GM21390 (cell line): ENCODE data around the gene ASAP2.

Source experiments
- ATAC-seq: cut with Tn5 transposase; IDR thresholded peaks from one replicate; pipeline ENCODE4 v1.9.1; 2021; ENCODE audit not compliant: unreplicated experiment

ASAP2 gene

DNA sequence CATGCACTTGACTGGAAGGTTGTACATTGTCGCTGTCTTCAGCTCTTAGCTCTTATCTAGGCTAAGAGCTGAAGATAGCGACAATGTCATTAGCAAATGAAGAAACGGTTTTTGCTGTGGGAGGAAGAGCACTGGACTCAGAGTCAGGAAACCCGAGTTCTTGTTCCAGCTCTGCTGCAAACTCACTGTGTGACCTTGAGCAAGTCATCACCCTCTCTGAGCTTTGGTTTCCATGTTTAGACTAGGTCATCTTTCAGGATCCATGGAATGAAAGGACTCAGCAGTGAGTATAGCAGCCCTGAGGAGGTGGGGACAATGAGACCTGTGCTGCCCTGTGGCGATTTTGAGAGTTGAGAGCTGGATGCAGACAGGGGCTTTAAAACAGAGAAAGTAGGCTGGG is 85.3 kb downstream of the ASAP2 start:
- no peak for ATAC-seq

GRCh38 chr2:9292426-9292825 is 85.8 kb downstream of the ASAP2 start:
- no peak for ATAC-seq

- no peak for ATAC-seq
These were observed 88.2 kb downstream of the ASAP2 start for GRCh38 chr2:9294764-9295163.

GRCh38 chr2:9296559-9296958 is 89.9 kb downstream of the ASAP2 start:
- no peak for ATAC-seq

GRCh38 chr2:9297156-9297555 is 90.5 kb downstream of the ASAP2 start:
- no peak for ATAC-seq

GRCh38 chr2:9297807-9298206 is 91.2 kb downstream of the ASAP2 start:
- ATAC-seq = no peak

GRCh38 chr2:9298583-9298982 is 92.0 kb downstream of the ASAP2 start:
- no peak for ATAC-seq

DNA sequence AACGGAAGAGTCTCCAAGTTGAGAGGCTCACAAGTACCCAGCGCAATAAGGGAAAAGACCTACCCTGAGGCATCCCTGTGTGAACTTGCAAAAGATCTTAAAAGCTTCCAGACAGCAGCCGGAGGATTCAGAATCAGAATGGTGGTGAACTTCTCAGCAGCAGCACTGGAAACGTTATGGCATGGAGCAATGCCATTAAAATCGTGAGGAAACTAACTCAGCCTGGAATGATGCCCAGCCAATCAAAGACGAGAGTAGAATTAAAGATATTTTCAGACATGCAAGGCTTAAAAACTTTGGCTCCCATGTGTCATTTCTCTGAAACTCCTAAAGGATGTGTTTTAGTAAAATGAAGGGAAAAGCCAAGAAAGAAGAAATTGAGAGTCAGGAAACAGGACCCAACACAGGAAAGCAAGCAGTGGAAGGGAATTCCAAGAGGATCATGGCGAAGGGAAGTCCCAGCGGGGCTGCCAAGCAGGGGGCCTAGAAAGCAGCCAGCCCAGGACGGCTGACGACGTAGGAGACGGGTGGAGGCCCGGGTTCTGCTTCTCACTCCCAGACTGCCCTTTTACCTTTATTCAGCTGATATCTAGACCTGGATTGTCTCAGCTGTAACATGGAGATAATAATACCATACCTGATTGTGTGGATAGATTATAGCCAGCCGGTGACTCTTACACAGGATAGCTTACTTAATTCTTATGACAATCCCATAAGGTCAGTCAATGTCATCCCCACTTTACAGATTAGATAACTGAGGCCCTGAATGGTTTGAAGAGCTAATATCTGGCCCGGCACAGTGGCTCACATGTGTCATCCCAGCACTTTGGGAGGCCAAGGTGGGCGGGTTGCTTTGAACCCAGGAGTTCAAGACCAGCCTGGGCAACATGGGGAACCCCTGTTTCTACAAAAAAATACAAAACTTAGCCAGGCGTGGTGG is 92.8 kb downstream of the ASAP2 start:
- no peak for ATAC-seq

- ATAC-seq = no peak
These were observed 93.6 kb downstream of the ASAP2 start for GRCh38 chr2:9300214-9300613.

GRCh38 chr2:9300829-9301453 is 94.3 kb downstream of the ASAP2 start:
- ATAC-seq = no peak

- ATAC-seq = no peak
These were observed 96.1 kb downstream of the ASAP2 start for GRCh38 chr2:9302755-9303154.

DNA sequence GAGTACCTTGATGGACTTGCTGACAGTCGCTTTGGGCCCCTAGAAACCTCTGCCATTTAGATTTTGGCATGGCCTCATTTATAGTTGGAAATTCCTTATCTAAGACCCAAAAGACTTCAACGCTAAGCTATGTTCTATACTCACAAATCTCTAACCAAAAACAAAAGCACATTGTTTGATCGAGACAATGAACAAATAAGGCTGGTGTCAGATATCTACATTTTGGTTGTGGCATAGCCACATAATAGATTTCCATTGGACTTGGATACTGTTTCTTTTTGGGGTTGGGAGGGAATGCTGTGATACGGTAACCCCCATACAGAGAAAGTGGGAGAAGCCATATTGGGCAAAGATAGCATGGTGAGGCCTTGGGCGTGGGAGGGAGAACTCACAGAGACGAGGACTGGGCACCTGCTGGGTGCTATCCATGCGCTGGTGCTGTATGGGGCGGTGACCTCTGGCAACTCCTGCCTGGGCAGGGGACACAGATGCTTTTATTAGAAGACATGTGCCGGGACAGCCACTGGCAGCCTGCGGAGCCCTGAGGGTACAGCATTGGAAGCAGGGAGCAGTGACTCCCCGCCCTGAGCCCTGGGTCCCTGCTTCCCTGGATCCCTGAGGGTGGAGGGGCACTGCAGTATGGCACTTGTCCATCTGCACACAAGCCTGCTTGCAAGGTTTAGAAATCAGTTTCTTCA is 97.1 kb downstream of the ASAP2 start:
- ATAC-seq = no peak

- ATAC-seq = no peak
These were observed 100.3 kb downstream of the ASAP2 start for GRCh38 chr2:9306911-9307310.

GRCh38 chr2:9307535-9307934 is 100.9 kb downstream of the ASAP2 start:
- no peak for ATAC-seq

DNA sequence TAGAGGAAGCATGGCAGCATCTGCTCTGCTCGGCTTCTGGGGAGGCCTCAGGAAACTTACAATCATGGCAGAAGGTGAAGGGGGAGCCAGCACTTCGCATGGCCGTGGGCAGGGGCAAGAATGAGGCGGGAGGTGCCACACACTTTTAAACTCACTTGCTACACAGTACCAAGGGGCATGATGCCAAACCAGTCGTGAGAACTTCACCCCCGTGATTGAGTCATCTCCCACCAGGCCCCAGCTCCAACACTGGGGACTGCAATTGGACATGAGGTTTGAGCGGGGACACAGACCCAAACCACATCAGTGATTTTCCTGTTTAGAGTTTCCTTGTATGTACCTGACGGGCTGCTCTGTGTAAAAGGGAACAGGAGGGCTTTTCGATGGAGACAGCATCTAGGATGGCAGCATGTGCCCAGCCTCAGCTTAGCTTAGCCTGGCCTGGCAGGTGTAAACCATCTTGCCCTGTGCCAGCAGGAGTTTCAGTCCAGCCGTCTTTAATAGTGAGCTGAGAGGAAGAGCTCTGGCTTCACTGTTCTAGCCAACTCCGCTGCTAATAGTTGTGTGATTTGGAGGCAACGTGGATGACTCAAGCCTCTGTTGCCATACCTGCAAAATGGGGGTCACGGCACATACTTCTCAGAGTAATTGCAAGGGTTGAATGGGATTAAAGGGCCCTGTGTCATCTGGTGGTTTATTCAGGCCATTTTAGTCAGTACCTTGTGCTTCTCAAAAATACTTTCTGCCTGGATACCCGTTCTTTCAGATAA is 101.8 kb downstream of the ASAP2 start:
- no peak for ATAC-seq

GRCh38 chr2:9309147-9309546 is 102.5 kb downstream of the ASAP2 start:
- ATAC-seq = no peak

- no peak for ATAC-seq
These were observed 103.8 kb downstream of the ASAP2 start for GRCh38 chr2:9310377-9310776.

DNA sequence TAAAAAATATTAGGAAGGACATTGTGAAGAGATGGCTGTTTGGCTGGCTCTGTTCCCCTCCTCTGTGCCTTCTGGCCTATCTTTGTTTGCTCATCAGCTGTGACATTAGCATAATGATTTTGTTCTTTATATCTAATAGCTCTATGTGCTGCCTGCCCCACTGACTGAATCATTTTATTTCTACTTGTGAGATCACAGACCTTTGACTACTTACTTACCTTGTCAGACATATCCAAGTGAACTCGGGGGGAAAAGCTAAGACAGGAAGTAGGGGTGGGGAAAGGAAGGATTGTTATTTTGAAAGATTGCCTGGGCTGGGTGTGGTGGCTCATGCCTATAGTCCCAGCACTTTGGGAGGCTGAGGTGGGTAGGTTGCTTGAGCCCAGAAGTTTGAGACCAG is 104.2 kb downstream of the ASAP2 start:
- ATAC-seq = no peak

DNA sequence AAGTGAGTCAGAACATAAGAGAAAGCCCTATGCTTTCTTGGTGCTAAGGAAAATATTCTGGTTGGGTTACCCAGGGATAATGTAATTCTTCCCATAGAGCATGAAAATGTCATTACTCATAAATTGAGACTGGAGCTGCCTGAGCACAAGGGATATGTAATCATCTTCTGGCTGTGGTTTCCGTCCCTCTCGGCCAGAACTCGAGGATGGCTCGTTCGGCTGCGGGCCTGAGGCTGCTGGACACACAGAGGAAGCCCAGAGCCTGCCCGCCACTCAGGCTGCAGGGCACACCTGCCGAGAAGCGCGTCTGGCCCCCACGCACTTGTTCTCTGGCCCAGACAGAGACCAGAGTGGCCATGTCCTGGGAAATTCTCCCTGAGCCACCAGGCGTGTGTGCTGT is 104.9 kb downstream of the ASAP2 start:
- ATAC-seq = no peak

- no peak for ATAC-seq
These were observed 106.0 kb downstream of the ASAP2 start for GRCh38 chr2:9312591-9312990.

DNA sequence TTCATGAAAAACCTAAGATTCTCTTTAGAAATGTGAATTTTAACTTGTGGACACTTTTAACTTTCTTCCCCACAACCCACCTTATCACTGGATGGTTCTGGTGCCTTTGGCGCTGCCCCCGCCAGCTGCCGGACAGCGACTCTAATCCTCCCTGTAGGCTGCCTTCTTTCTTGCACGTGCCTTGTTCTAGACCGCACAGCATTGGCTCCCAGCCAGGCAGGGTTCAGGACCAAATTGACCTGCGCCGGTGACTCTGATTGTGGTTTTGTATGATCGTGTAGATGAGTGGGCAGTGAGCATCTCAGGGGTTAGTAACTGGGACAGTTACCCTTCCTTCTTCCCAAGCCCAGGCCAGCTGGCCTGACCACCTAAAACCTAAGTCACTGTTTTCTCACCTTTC is 106.8 kb downstream of the ASAP2 start:
- no peak for ATAC-seq
